Adrenal gland (tissue), 12 donors: Measurements from ENCODE around the gene OLFM1. TPM values are rescaled to one million over a fixed set of nuclear protein-coding genes. Genes with fewer than 3 reads are reported as not detected.

Source experiments
- DNase-seq, 7 donors: peaks; one replicate each; pipeline ENCODE4 v3.0.0-alpha.2; 2019 to 2020
- H3K27ac ChIP-seq, 5 donors: fragments of 200-600 bp; sonication (generic) in 4 of 5; 1 replicate in 3 of 5; 2 replicates in 2 of 5; pipeline versions ENCODE4 v1.5.1 to v1.8.0; 2016 to 2020; ENCODE audit warnings: mild to moderate bottlenecking in 1 of 5
- H3K27me3 ChIP-seq: fragments of 200-600 bp; 2 replicates; pipeline ENCODE4 v1.8.0; 2021
- H3K36me3 ChIP-seq, 2 donors: fragments of 200-600 bp; replicated peaks in 1 of 2; 1 replicate in 1 of 2; 2 replicates in 1 of 2; pipeline versions ENCODE4 v1.5.1 to v1.8.0; 2018 to 2022
- H3K4me1 ChIP-seq, 2 donors: fragments of 200-600 bp; replicated peaks in 1 of 2; 1 replicate in 1 of 2; 2 replicates in 1 of 2; pipeline versions ENCODE4 v1.5.1 to v1.8.0; 2018 to 2021
- H3K4me3 ChIP-seq, 4 donors: fragments of 200-600 bp; sonication (generic) in 3 of 4; one replicate each; pipeline ENCODE4 v1.5.1; 2016 to 2018
- H3K9me3 ChIP-seq, 3 donors: fragments of 200-600 bp; sonication (generic) in 1 of 3; replicated peaks in 1 of 3; 1 replicate in 2 of 3; 2 replicates in 1 of 3; pipeline versions ENCODE4 v1.5.1 to v1.8.0; 2016 to 2021
- CTCF ChIP-seq, 6 experiments: fragments of 450-650 bp in 4 of 6; fragments of 200-600 bp in 2 of 6; sonication (generic) in 1 of 6; IDR thresholded peaks; 1 replicate in 5 of 6; 2 replicates in 1 of 6; pipeline versions ENCODE4 v1.5.1 to v1.8.0; 2016 to 2021; ENCODE audit warnings: antibody characterized with exemption in 6 of 6, mild to moderate bottlenecking in 2 of 6, moderate library complexity in 1 of 6
- POLR2A ChIP-seq, 2 donors: fragments of 450-650 bp; IDR thresholded peaks; one replicate each; pipeline ENCODE4 v1.6.1; 2017; ENCODE audit warnings: antibody characterized with exemption in 2 of 2, mild to moderate bottlenecking in 2 of 2, moderate library complexity in 1 of 2
- WGBS, 4 donors: extraction: QIAGEN DNeasy Blood & Tissue Kit in 2 of 4; methylation state at CpG; one replicate each; pipeline versions ENCODE4 v1.1.5 to v1.1.7; 2013 to 2017; 5-methylcytosine and 5-hydroxymethylcytosine counted together
- intact Hi-C, 2 donors: fragments of 100-400 bp; cut with DNase I; formaldehyde crosslinking; loops; one replicate each; pipeline versions ENCODE4 v1.14.1 to v1.15.0; 2022 to 2023
- polyA plus RNA-seq, 3 donors: library from polyadenylated mRNA; stranded (reverse); fragments of 200-250 nt in 2 of 3; fragments of 350-450 nt in 1 of 3; fragmentation: Illumina TruSeq in 1 of 3; extraction: RNeasy Lipid Tissue Mini Kit (QIAGEN cat#74804) in 1 of 3; gene quantifications; one replicate each; pipeline ENCODE4 v1.2.3, GENCODE V29; 2013 to 2014
- total RNA-seq, 9 donors: library from RNA; depleted of rRNA in 4 of 9; stranded (reverse); fragments of >200 nt in 4 of 9; fragments of 120-200 nt in 1 of 9; fragmentation: NEBNext Ultra II Directional in 1 of 9; extraction: Animal tissue kit (Norgen Biotek cat#: 25700) in 1 of 9; gene quantifications; one replicate each; pipeline versions ENCODE4 v1.1.0 to v1.2.4, GENCODE V29; 2013 to 2023
- donor health status: healthy with polysubstance abuse.
- donor health status: Bipolar disorder and iron deficiency.
- donor health status: DM: yes; HTN: yes; CAD: no.
- donor health status: DM: no; HTN: no; CAD: no.
- donor health status: DM: no; HTN: no; CAD: no.
- donor health status: DM: yes; HTN: yes; CAD: no.

Gene OLFM1
- total and polyA plus RNA-seq, 12 donors = 2.5 to 48.0 (median 28.0) TPM

DNA sequence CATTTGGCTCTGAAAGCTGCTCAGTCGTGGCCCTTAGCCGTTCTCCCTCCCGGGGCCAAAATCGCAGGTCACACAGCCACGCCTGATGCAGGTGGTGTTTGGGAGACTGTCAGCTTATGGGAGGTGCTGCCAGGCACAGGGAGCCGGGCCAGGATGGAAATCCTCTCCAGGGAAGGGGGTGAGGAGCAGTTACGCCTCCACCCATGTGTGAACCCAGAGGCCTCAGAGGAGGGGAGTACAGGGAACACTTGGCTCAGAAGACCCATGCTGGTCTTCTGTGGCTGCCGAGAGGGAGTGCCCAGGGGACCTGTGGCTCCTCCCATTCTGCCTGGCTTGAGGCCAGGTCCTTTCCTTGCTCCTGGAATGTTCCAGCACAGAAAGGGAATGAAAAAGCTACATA lies 3.6 kb upstream of the OLFM1 start:
- no peaks in the 10 kb centered on the region for H3K9me3 ChIP-seq
- WGBS, 4 donors = 62 to 81% (median 68%) methylated on average over 5 to 8 of the region's 8 CpGs
- no peak for TF ChIP-seq POLR2A (IDR thresholded peaks at IDR 0.05)
- no peak for TF ChIP-seq CTCF (IDR thresholded peaks at IDR 0.05)
- peaks cover 4 to 27% of the 10 kb centered on the region in 2 donors for H3K4me1 ChIP-seq
- no peak overlapping the region for H3K27ac ChIP-seq
- intact Hi-C loops = no loop called here
- peaks cover 13% of the 10 kb centered on the region for H3K27me3 ChIP-seq
- no peak overlapping the region for H3K4me3 ChIP-seq
- no peaks in the 10 kb centered on the region for H3K36me3 ChIP-seq
- peak in 1 of 7 donors; percentile 26 for DNase-seq

DNA sequence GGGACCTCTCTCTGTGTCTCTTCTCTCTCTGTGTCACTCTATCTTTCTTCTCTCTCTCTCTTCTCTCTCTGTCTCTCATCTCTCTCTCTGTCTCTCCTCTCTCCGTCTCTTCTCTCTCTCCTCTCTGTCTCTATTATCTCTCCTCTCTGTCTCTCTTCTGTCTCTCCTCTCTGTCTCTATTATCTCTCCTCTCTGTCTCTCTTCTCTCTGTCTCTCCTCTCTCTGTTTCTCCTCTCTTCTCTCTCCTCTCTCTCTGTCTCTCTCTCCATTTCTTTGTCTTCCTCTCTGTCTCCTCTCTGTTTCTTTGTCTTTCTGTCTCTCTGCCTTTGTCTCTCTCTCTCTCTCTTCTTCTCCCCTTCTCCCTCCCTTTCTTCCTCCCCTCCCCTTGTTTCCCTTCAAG lies 3.2 kb upstream of the OLFM1 start:
- no peak overlapping the region for H3K27ac ChIP-seq
- intact Hi-C loops = no loop called here
- H3K4me1 ChIP-seq = peaks cover 4 to 27% of the 10 kb centered on the region in 2 donors
- peaks cover 18% of the 10 kb centered on the region for H3K27me3 ChIP-seq
- no peaks in the 10 kb centered on the region for H3K36me3 ChIP-seq
- WGBS, 4 donors = 74 to 100% (median 84%) methylated on average over 1 of the region's 1 CpG
- H3K9me3 ChIP-seq = no peaks in the 10 kb centered on the region
- H3K4me3 ChIP-seq = no peak overlapping the region
- DNase-seq = no peak
- TF ChIP-seq CTCF (IDR thresholded peaks at IDR 0.05) (no peak), POLR2A (IDR thresholded peaks at IDR 0.05) (no peak)

GRCh38 chr9:135084881-135085760 lies 2.3 kb upstream of the OLFM1 start:
- no peak overlapping the region for H3K27ac ChIP-seq
- TF ChIP-seq CTCF (IDR thresholded peaks at IDR 0.05) (no peak), POLR2A (IDR thresholded peaks at IDR 0.05) (no peak)
- peaks cover 23% of the 10 kb centered on the region for H3K27me3 ChIP-seq
- no peak overlapping the region for H3K4me3 ChIP-seq
- peaks cover 4 to 27% of the 10 kb centered on the region in 2 donors for H3K4me1 ChIP-seq
- intact Hi-C loops = loop anchor here in 1 of 2 donors (5.0 kb wide), 2 partner anchors 257 to 327 kb away; no protein-coding TSS in a partner anchor
- H3K36me3 ChIP-seq = no peaks in the 10 kb centered on the region
- 67 to 81% (median 69%) methylated on average over 18 to 20 of the region's 20 CpGs for WGBS, 4 donors
- no peak for DNase-seq
- H3K9me3 ChIP-seq = no peaks in the 10 kb centered on the region

DNA sequence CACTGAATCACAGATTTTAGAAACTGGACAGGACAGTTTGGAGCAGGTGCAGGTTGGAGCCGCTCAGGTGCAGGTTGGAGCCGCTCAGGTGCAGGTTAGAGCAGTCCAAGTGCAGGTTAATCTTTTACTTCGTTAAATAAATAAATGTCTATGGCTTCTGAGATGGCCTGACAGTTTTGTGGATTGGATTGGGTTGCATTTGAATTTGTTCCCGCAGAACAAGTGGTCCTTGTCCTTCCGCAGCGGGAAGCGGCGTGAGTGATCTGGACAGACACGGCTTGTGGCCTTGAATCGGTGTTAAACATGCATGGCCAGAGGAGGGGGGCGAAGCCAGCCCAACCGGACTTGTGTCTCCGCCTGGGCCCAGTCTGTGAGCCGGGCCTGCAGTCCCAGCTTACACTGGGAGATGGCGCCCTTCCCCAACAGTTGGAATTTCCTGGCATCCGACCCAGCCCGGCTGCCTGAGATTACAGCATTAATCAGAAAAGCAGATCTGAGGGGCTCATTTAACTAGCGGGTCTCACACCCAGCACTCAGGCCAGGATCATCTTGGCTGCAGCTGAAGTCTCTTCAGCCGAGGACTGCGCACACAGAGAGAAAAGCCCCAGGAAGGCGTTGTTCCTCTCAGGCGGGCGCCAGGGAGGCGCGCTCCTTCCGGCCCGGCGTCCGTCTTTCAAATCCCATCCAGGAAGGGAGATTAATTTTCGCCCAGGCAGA lies 1.5 kb upstream of the OLFM1 start:
- peak; percentile 82 to 95 (median 88) for DNase-seq
- 12 to 19% (median 16%) methylated on average over 21 to 30 of the region's 30 CpGs for WGBS, 4 donors
- TF ChIP-seq POLR2A (IDR thresholded peaks at IDR 0.05) (no peak), CTCF (IDR thresholded peaks at IDR 0.05) (peak; percentile 85 to 99 (median 96))
- peaks cover 4 to 27% of the 10 kb centered on the region in 2 donors for H3K4me1 ChIP-seq
- no peaks in the 10 kb centered on the region for H3K9me3 ChIP-seq
- intact Hi-C loops = loop anchor here (2.0 to 5.0 kb wide), 4 partner anchors 256 to 327 kb away; no protein-coding TSS in a partner anchor
- H3K27ac ChIP-seq = peak overlapping the region in 1 of 5 donors; percentile 51
- H3K36me3 ChIP-seq = no peaks in the 10 kb centered on the region
- H3K4me3 ChIP-seq = peak overlapping the region in 1 of 4 donors; percentile 28
- H3K27me3 ChIP-seq = peaks cover 23% of the 10 kb centered on the region
